Subcutaneous abdominal adipose tissue (tissue), 5 donors: ENCODE data around the gene DPP7.
A peak's percentile ranks its signal among the peaks of the same experiment; 100 is the strongest.

Experiments
- H3K27ac ChIP-seq: one replicate; pipeline ENCODE4 v1.7.0; 2013; ENCODE audit warnings: low read depth, mild to moderate bottlenecking, inconsistent platforms, low read length, moderate library complexity
- H3K27me3 ChIP-seq, 5 donors: one replicate each; pipeline ENCODE4 v1.7.0; 2013; ENCODE audit warnings: low read length in 5 of 5, inconsistent platforms in 1 of 5; ENCODE audit not compliant: control insufficient read depth in 5 of 5, insufficient read depth in 4 of 5
- H3K36me3 ChIP-seq, 5 donors: one replicate each; pipeline ENCODE4 v1.7.0; 2013; ENCODE audit warnings: low read length in 5 of 5; ENCODE audit not compliant: control insufficient read depth in 5 of 5, insufficient read depth in 5 of 5
- H3K4me1 ChIP-seq, 5 donors: one replicate each; pipeline ENCODE4 v1.7.0; 2013; ENCODE audit warnings: low read length in 5 of 5, mild to moderate bottlenecking in 3 of 5, moderate library complexity in 1 of 5; ENCODE audit not compliant: control insufficient read depth in 5 of 5, insufficient read depth in 5 of 5
- H3K4me3 ChIP-seq, 5 donors: one replicate each; pipeline ENCODE4 v1.7.0; 2013; ENCODE audit warnings: low read length in 5 of 5, low read depth in 1 of 5
- H3K9ac ChIP-seq, 5 donors: one replicate each; pipeline ENCODE4 v1.7.0; 2013; ENCODE audit warnings: low read length in 5 of 5, mild to moderate bottlenecking in 4 of 5, moderate library complexity in 3 of 5
- H3K9me3 ChIP-seq, 5 donors: one replicate each; pipeline ENCODE4 v1.7.0; 2013; ENCODE audit warnings: low read length in 5 of 5; ENCODE audit not compliant: control insufficient read depth in 5 of 5
- donor health status: healthy.
- donor health status: healthy.
- donor health status: healthy.
- donor health status: healthy.
- donor health status: healthy.

DPP7 gene

DNA sequence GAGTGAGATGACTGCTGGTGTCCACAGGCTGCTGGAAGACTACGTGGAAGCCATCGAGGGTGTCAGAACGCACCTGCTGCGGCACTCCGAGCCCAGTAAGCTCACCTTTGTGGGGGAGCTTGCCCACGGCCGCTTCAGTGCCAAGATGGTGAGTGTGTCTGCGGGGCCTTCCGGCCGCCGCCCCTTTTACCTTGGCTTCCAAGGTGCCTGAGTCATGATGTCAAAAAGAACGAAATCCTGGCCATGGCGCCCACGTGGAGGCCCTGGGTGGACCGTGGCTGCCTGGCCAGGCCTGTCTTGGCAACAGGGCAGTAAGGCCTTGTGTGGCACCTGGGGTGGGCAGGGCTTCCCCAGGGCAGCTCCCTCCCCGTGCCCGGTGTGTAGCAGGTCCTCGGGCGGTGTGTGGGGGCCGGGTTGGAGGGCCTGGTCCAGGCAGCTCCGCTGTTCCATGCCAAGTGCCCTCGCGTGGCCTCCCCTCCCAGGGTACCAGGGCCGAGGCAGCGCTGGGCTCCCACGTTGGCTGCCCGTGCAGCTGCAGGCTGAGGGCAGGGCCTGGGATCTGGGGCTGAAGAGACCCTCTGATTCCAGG is 7.8 kb downstream of the DPP7 start:
- Histone ChIP-seq H3K4me1 (no peaks in the 10 kb centered on the region), H3K9me3 (no peaks in the 10 kb centered on the region), H3K36me3 (peaks cover 0 to 99% (median 90%) of the 10 kb centered on the region in 5 donors), H3K27me3 (no peaks in the 10 kb centered on the region), H3K9ac (no peak overlapping the region), H3K27ac (no peak overlapping the region), H3K4me3 (no peak overlapping the region)

DNA sequence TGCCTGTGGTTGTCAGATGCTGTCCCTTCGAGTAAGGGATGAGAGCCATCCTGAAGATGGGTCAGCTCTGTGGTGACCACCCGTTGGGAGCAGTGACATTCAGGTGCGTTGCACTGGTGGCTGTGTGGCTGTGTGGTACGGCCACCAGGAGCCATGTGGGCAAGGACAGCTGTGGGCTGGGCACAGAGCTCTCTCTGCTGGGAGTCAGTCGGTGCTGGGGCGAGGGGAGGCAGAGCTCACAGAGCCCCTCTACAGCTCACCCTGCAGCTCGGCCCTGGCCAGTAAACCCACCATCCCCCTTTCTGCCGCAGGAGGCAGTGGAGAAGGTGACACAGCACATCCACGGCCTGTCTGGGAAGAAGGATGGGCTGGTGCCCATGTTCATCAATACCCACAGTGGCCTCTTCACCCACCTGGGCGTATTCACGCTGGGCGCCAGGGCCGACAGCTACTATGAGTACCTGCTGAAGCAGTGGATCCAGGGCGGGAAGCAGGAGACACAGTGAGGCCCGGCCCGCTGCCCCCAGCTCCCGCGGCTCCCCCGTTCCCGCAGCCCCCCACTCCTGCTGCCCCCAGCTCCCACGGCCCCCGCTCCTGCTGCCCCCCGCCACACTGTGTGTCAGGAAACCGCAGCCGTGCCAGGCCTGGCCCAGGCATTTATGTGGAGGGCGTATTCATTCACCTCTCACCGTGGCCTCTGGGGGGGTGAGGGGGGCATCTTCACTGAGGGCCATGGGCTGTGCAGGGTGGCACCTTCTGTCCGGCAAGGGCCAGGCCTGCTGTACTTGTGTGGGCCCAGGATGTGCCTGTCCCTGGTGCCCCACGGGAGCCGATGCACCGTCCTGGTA is 8.5 kb downstream of the DPP7 start:
- no peaks in the 10 kb centered on the region for H3K4me1 ChIP-seq
- H3K27ac ChIP-seq, result no peak overlapping the region
- H3K27me3 ChIP-seq, result no peaks in the 10 kb centered on the region
- H3K36me3 ChIP-seq, result peaks cover 0 to 99% (median 95%) of the 10 kb centered on the region in 5 donors
- H3K9me3 ChIP-seq, result no peaks in the 10 kb centered on the region
- no peak overlapping the region for H3K9ac ChIP-seq
- H3K4me3 ChIP-seq, result no peak overlapping the region

DNA sequence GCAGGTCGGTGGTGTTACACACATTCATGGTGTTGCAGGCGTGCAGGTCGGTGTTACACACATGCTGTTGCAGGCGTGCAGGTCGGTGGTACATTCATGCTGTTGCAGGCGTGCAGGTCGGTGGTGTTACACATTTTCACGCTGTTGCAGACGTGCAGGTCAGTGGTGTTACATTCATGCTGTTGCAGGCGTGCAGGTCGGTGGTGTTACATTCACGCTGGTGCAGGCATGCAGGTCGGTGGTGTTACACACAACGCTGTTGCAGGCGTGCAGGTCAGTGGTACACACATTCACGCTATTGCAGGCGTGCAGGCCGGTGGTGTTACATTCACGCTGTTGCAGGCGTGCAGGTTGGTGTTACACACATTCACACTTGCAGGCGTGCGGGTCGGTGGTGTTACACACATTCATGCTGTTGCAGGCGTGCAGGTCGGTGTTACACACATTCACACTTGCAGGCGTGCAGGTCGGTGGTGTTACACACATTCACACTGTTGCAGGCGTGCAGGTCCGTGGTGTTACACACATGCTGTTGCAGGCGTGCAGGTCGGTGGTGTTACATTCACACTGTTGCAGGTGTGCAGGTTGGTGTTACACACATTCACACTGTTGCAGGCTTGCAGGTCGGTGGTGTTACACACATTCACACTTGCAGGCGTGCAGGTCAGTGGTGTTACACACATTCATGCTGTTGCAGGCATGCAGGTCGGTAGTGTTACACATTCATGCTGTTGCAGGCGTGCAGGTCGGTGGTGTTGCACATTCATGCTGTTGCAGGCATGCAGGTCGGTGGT is 11.1 kb downstream of the DPP7 start:
- Histone ChIP-seq H3K27me3 (no peaks in the 10 kb centered on the region), H3K36me3 (peaks cover 0 to 96% (median 88%) of the 10 kb centered on the region in 5 donors), H3K4me1 (no peaks in the 10 kb centered on the region), H3K4me3 (no peak overlapping the region), H3K9me3 (no peaks in the 10 kb centered on the region), H3K27ac (no peak overlapping the region), H3K9ac (no peak overlapping the region)

DNA sequence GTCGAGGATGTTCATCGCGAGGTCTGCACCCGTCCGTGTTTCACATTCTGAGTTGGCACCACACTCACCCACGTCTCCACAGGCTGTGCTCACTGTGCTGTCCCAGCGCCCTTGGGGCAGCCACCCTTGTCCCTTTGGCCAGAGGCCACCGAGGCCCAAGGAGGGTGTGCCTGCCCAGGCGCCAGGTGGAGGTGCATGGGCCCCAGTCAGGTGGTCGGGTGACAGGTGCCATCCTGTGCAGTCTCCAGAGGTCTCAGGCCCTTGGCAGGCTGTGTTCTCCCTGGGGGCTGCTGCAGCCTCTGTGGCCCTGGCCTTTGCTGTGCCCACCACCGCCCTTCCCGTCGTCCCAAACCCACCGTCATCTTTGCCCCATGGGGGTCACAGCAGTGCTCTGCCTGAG is 15.3 kb downstream of the DPP7 start:
- H3K9ac ChIP-seq, result no peak overlapping the region
- no peaks in the 10 kb centered on the region for H3K4me1 ChIP-seq
- no peak overlapping the region for H3K4me3 ChIP-seq
- no peaks in the 10 kb centered on the region for H3K27me3 ChIP-seq
- H3K27ac ChIP-seq, result no peak overlapping the region
- peaks cover 0 to 88% (median 81%) of the 10 kb centered on the region in 5 donors for H3K36me3 ChIP-seq
- H3K9me3 ChIP-seq, result no peaks in the 10 kb centered on the region

DNA sequence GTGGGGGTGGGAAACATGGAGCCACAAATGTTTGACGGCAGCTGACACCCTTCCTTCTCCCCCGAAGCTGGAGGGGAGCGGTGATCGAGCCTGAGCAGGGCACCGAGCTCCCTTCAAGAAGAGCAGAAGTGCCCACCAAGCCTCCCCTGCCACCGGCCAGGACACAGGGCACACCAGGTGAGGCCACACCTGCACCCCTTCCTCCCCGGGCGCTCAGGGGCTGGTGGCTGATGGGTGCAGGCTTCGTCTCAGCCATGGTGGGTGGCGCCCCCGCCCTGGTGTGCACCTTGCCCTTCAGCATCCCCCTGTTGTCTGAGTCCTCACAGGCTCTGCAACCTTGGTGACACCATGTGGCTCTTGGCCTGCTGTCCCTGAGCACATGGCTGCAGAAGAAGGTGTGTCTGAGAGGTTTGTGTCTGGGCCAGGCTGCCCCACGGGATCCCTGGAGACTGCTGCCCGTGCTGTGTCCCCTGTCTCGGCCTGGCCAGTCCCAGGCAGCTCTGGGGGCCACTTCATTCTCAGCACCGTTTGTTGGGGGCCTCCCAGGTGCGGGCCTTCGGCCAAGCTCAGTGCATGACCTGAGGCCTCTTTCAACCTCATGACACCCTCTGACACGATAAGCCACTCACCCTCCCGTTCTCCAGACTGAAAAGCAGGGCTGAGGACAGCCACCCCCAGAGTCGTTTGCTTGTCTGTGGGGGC is 16.6 kb downstream of the DPP7 start:
- no peak overlapping the region for H3K27ac ChIP-seq
- no peak overlapping the region for H3K4me3 ChIP-seq
- H3K36me3 ChIP-seq, result peaks cover 0 to 78% (median 70%) of the 10 kb centered on the region in 5 donors
- H3K9me3 ChIP-seq, result no peaks in the 10 kb centered on the region
- no peaks in the 10 kb centered on the region for H3K4me1 ChIP-seq
- H3K27me3 ChIP-seq, result no peaks in the 10 kb centered on the region
- no peak overlapping the region for H3K9ac ChIP-seq

DNA sequence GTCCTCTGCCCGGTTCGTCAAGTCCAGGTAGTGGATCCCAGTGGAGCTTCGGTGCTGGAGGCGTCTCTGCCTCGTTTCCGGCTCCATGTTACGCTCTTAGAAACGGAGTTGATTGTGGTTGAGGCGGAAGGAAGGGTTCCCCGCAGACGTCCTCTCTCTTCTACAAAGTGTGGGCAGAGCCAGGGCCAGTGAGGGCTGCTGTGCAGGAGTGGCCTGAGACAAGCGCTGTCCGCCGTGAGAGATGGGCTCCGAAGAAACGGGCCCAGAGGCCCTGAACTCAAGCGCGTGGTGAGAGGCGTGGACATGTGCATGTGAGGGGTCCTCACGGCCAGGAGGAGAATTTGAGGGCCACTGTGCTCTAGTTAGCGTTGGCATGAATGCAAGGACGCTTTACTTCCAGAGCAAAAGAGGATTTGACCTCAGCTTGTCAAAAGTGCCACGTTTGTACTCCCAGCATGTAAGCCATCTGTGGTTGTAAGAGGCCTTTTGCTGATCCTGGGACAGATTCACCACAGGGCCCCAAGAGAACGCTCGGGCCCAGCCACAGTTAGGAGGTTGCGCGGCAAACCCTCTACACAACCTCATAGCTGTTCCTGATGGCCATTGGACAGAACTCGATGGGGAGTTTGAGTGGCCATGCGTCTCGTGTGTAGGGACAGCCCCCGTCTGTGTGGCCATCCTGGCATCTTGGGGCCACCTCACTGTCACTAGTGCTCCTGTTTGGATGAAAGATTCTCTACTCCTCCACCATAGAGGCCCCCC is 17.6 kb downstream of the DPP7 start:
- H3K9ac ChIP-seq, result no peak overlapping the region
- no peak overlapping the region for H3K4me3 ChIP-seq
- no peaks in the 10 kb centered on the region for H3K9me3 ChIP-seq
- H3K27ac ChIP-seq, result no peak overlapping the region
- H3K36me3 ChIP-seq, result peaks cover 0 to 78% (median 68%) of the 10 kb centered on the region in 5 donors
- no peaks in the 10 kb centered on the region for H3K27me3 ChIP-seq
- H3K4me1 ChIP-seq, result no peaks in the 10 kb centered on the region

DNA sequence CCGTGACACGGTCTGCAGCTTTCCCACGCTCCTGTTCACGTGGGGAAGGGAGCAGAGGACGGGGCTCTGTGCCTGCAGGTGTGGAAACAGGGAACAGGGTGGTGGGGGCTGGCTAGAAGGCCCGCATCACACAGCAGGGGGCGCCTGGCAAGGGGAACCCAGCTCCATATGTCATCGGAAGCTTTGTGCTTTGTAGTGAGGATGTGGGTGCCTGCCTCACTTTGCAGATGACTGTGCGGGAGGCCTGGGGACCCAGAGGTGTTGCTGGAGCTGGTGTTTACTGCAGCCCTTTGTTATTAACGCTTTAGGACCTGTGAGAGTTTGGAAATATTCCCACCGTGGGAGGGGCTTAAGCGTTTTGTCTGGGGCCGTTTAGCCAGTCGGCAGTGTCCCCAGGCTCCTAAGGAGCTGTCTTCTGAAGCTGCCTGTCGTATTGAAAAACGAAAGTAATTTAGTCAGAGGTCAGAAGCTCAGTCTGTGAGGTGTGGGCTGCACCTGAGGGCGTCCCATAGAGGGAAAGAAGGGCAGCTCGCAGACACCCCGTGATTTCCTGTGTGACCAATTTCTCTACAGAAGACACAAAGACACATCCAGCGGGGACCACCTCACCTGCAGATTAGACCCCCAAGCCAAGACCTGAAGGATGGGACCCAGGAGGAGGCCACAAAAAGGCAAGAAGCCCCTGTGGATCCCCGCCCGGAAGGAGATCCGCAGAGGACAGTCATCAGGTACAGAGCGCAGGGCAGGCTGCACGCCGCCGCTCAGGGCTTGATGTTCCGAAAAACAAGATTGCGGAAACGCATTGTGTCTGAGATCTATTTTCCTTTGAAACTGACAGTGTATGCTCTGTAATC is 18.6 kb downstream of the DPP7 start:
- Histone ChIP-seq H3K36me3 (peaks cover 0 to 75% (median 63%) of the 10 kb centered on the region in 5 donors), H3K27ac (no peak overlapping the region), H3K27me3 (no peaks in the 10 kb centered on the region), H3K4me1 (no peaks in the 10 kb centered on the region), H3K4me3 (no peak overlapping the region), H3K9ac (no peak overlapping the region), H3K9me3 (no peaks in the 10 kb centered on the region)

DNA sequence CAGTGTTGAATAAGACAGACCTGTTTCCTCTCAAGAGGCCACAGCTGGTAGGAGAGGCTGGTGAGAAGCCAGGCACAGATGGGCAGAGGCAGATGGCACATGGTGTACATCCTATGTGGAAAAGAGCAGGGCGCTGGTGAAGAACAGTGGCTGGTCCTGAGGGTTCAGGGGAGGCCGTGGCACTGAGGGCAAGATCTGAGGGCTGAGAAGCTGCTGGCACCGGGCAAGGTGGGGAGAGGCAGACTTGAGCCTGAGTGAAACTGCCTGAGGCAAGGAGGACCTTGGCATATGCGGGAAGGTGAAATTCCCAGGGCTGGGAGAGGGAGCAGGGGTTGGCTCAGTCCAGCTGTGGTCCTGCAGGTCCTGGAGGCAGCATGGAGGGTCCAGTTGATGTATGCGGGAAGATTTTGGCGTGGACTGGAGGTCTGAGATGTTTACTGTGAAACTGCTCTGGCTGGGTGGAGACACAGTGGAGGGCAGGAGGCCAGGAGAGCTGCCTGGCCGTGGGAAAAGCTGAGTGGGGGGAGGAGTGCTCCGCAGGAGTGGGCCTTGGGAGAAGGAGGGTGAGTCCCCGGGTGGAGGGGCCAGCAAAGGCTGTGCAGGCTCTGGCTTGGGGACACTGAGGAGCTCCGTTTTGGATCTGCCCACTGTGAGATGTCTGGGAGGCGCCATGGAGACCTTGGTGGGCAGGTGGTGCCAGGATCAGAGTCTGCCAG is 25.1 kb downstream of the DPP7 start:
- Histone ChIP-seq H3K4me3 (no peak overlapping the region), H3K27ac (no peak overlapping the region), H3K36me3 (peaks cover 0 to 40% (median 27%) of the 10 kb centered on the region in 5 donors), H3K9me3 (no peaks in the 10 kb centered on the region), H3K4me1 (peaks cover 2 to 26% (median 21%) of the 10 kb centered on the region in 5 donors), H3K27me3 (no peaks in the 10 kb centered on the region), H3K9ac (peak overlapping the region in 1 of 5 donors; percentile 1)
